ENCODE results near the gene KIF12. TPM values are rescaled to one million over a fixed set of nuclear protein-coding genes. Genes with fewer than 3 reads are reported as not detected.
"Not testable (repeated sequence)": the region's sequence is repeated elsewhere in the genome, so short reads cannot be mapped to it uniquely, and the experiment has no call there.

KIF12 gene
- 2.3 TPM for total RNA-seq

- no peak for DNase-seq
Observed at GRCh38 chr9:114098936-114099668, at the start of gene KIF12. Gene KIF12 (minus strand): TSS chr9:114099292. CDS start chr9:114099276, 16 bp downstream.

GRCh38 chr9:114146735-114147134, 47.6 kb upstream of the KIF12 start:
- DNase-seq = no peak

- no peak for DNase-seq
Observed at GRCh38 chr9:114143234-114143633, 44.1 kb upstream of the KIF12 start.

GRCh38 chr9:114141553-114142402, 42.7 kb upstream of the KIF12 start:
- no peak for DNase-seq

- DNase-seq = no peak
Observed at GRCh38 chr9:114140850-114141249, 41.8 kb upstream of the KIF12 start.

- no peak for DNase-seq
Observed at GRCh38 chr9:114140401-114140800, 41.3 kb upstream of the KIF12 start.

- DNase-seq = no peak
Observed at GRCh38 chr9:114139071-114139470, 40.0 kb upstream of the KIF12 start.

GRCh38 chr9:114138552-114138971, 39.5 kb upstream of the KIF12 start:
- DNase-seq = no peak

- no peak for DNase-seq
Observed at GRCh38 chr9:114137831-114138230, 38.7 kb upstream of the KIF12 start.

- no peak for DNase-seq
Observed at GRCh38 chr9:114134827-114135396, 35.8 kb upstream of the KIF12 start.

- DNase-seq = no peak
Observed at GRCh38 chr9:114132550-114132918, 33.4 kb upstream of the KIF12 start.

- DNase-seq = no peak
Observed at GRCh38 chr9:114131808-114132549, 32.9 kb upstream of the KIF12 start.

- no peak for DNase-seq
Observed at GRCh38 chr9:114130624-114131277, 31.7 kb upstream of the KIF12 start.

- no peak for DNase-seq
Observed at GRCh38 chr9:114130141-114130540, 31.0 kb upstream of the KIF12 start.

- DNase-seq = not testable (repeated sequence)
Observed at GRCh38 chr9:114128759-114129158, 29.7 kb upstream of the KIF12 start.

- DNase-seq = no peak
Observed at GRCh38 chr9:114126247-114127060, 27.4 kb upstream of the KIF12 start.

- no peak for DNase-seq
Observed at GRCh38 chr9:114125476-114126013, 26.5 kb upstream of the KIF12 start.

- no peak for DNase-seq
Observed at GRCh38 chr9:114124666-114125475, 25.8 kb upstream of the KIF12 start.

- no peak for DNase-seq
Observed at GRCh38 chr9:114124138-114124537, 25.0 kb upstream of the KIF12 start.
